Neural cell (in vitro differentiated cells): ENCODE measurements around the gene PCGF3. TPM values are rescaled to one million over a fixed set of nuclear protein-coding genes. Genes with fewer than 3 reads are reported as not detected.

Experiments used
- H2AFZ ChIP-seq: fragments of 200-600, 300-800 bp; sonication (generic), shearing (Covaris generic); 2 replicates; pipeline ENCODE4 v1.6.0; 2014; ENCODE audit warnings: low read depth, mild to moderate bottlenecking, antibody characterized with exemption, low read length, moderate library complexity
- H3F3A ChIP-seq: fragments of 200-600 bp; shearing (Covaris generic); 2 replicates; pipeline ENCODE4 v1.6.1; 2016; ENCODE audit warnings: mild to moderate bottlenecking, moderate library complexity, mixed read lengths, antibody characterized with exemption, low read length; ENCODE audit not compliant: insufficient read depth, poor library complexity, severe bottlenecking
- H3K27ac ChIP-seq: fragments of 200-600, 300-800 bp; sonication (generic), shearing (Covaris generic); 2 replicates; pipeline ENCODE4 v1.5.1; 2014; ENCODE audit warnings: mild to moderate bottlenecking, low read length, moderate library complexity
- H3K27me3 ChIP-seq: fragments of 300-800, 200-600 bp; sonication (generic), shearing (Covaris generic); 2 replicates; pipeline ENCODE4 v1.6.0; 2014; ENCODE audit warnings: mild to moderate bottlenecking, low read depth, low read length, moderate library complexity; ENCODE audit not compliant: insufficient read depth
- H3K36me3 ChIP-seq: fragments of 300-800, 200-600 bp; sonication (generic), shearing (Covaris generic); 2 replicates; pipeline ENCODE4 v1.5.1; 2014; ENCODE audit warnings: mild to moderate bottlenecking, antibody characterized with exemption, low read length, moderate library complexity; ENCODE audit not compliant: insufficient read depth
- H3K4me2 ChIP-seq: fragments of 300-800, 200-600 bp; sonication (generic), shearing (Covaris generic); 2 replicates; pipeline ENCODE4 v1.6.0; 2014; ENCODE audit warnings: mild to moderate bottlenecking, low read length
- H3K4me3 ChIP-seq: fragments of 300-800, 200-600 bp; sonication (generic), shearing (Covaris generic); 2 replicates; pipeline ENCODE4 v1.5.1; 2014; ENCODE audit warnings: mild to moderate bottlenecking, low read length, moderate library complexity
- H3K79me2 ChIP-seq: fragments of 200-600 bp; shearing (Covaris generic); replicated peaks from 2 replicates; pipeline ENCODE4 v1.6.0; 2014; ENCODE audit warnings: mild to moderate bottlenecking, low read length, moderate library complexity; ENCODE audit not compliant: insufficient read depth
- H3K9ac ChIP-seq: fragments of 300-800, 200-600 bp; sonication (generic), shearing (Covaris generic); 2 replicates; pipeline ENCODE4 v1.6.1; 2016; ENCODE audit warnings: mild to moderate bottlenecking, low read length, mixed read lengths
- H3K9me2 ChIP-seq: fragments of 200-600 bp; shearing (Covaris generic); 2 replicates; pipeline ENCODE4 v1.6.1; 2016; ENCODE audit warnings: mild to moderate bottlenecking, low read length, mixed read lengths; ENCODE audit not compliant: insufficient read depth
- H3K9me3 ChIP-seq: fragments of 200-600, 300-800 bp; sonication (generic), shearing (Covaris generic); 2 replicates; pipeline ENCODE4 v1.6.1; 2016; ENCODE audit warnings: mild to moderate bottlenecking, mixed run types, low read length, moderate library complexity, mixed read lengths
- H4K20me1 ChIP-seq: fragments of 200-600 bp; shearing (Covaris generic); 2 replicates; pipeline ENCODE4 v1.6.1; 2016; ENCODE audit warnings: mild to moderate bottlenecking, mixed run types; ENCODE audit not compliant: insufficient read depth
- EP300 ChIP-seq: fragments of 450-650 bp; conservative IDR thresholded peaks from 2 replicates; pipeline ENCODE4 v1.6.1; 2014; ENCODE audit warnings: antibody characterized with exemption, mild to moderate bottlenecking, moderate library complexity; ENCODE audit not compliant: poor library complexity, severe bottlenecking
- EZH2 ChIP-seq: fragments of 200-600, 300-800 bp; shearing (Covaris generic), sonication (generic); IDR thresholded peaks from 2 replicates; pipeline ENCODE4 v1.6.1; 2014; ENCODE audit warnings: antibody characterized with exemption, low read length, borderline replicate concordance, mild to moderate bottlenecking; ENCODE audit not compliant: insufficient read depth, poor library complexity, severe bottlenecking
- MXI1 ChIP-seq: fragments of 450-650 bp; conservative IDR thresholded peaks from 2 replicates; pipeline ENCODE4 v1.6.1; 2014; ENCODE audit warnings: antibody characterized with exemption, mild to moderate bottlenecking; ENCODE audit not compliant: poor library complexity, severe bottlenecking
- POLR2AphosphoS5 ChIP-seq: IDR thresholded peaks from 2 replicates; pipeline ENCODE4 v1.6.1; 2012
- RAD21 ChIP-seq: fragments of 450-650 bp; conservative IDR thresholded peaks from 2 replicates; pipeline ENCODE4 v1.6.1; 2014; ENCODE audit warnings: antibody characterized with exemption, mild to moderate bottlenecking, moderate library complexity
- REST ChIP-seq: IDR thresholded peaks from 2 replicates; pipeline ENCODE4 v1.6.1; 2012; ENCODE audit warnings: borderline replicate concordance
- SMC3 ChIP-seq: fragments of 450-650 bp; conservative IDR thresholded peaks from 2 replicates; pipeline ENCODE4 v1.6.1; 2014; ENCODE audit warnings: antibody characterized with exemption, mild to moderate bottlenecking, moderate library complexity; ENCODE audit not compliant: poor library complexity
- TAF1 ChIP-seq: IDR thresholded peaks from 2 replicates; pipeline ENCODE4 v1.6.1; 2012; ENCODE audit warnings: low read depth
- polyA plus RNA-seq: library from polyadenylated mRNA; depleted of rRNA; stranded (reverse); fragments of >200 nt; gene quantifications from 2 replicates; pipeline ENCODE4 v1.2.3, GENCODE V29; 2014
- TF ChIP-seq, protein P1 (sequence below): fragments of 450-650 bp; IDR thresholded peaks from 2 replicates; pipeline ENCODE4 v1.5.1; 2014; ENCODE audit warnings: antibody characterized with exemption, mild to moderate bottlenecking, moderate library complexity; ENCODE audit not compliant: poor library complexity, severe bottlenecking

PCGF3 gene
- polyA plus RNA-seq, 1 donor from 2014 or later, result 117 TPM

DNA sequence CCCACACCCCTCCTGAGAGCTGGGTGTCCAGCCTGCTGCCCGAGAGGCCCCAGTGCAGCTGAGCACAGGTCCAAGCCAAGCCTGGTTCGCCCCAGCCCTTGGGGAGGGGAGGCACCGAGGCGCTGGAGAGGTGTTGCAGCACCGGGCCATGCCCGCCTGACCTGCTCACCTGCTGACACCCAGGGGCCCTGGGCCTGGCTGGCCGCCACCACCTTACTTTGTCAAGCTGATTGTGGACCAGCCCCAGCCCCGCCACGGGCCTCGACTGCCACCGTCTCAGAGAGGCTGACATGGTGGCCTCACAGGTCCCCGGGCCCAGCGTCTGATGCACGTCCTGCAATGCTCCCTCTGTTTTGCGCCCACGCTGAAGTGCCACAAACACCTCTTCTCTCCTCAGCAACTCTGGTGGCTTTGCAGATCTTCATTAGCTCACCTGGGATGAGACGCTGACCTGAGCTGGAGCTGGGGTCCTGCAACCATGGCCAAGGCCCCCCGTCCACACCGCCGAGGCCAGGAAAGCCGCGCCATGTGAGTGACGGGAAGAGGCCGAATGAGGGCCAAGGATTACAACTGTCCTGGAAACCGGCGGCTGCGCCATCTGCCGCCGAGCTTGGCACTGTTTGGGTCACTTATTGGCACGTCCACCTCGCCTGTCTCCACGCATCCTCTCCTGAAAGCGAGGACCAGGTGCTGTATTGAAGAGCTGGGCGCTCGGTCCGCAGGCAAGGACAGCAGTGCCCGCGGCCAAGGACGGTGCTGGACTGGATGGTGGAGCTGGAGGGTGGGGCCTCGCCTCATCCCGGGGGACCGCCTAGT lies 112.7 kb downstream of the PCGF3 start:
- Histone ChIP-seq H3K4me3 (no peak overlapping the region), H2AFZ (no peak overlapping the region), H3F3A (no peaks in the 10 kb centered on the region), H4K20me1 (no peaks in the 10 kb centered on the region), H3K36me3 (no peaks in the 10 kb centered on the region), H3K79me2 (no peaks in the 10 kb centered on the region), H3K27ac (no peak overlapping the region), H3K27me3 (peaks cover 12% of the 10 kb centered on the region), H3K4me2 (no peak overlapping the region), H3K9me2 (no peaks in the 10 kb centered on the region), H3K9ac (no peak overlapping the region), H3K9me3 (no peaks in the 10 kb centered on the region)
- no peak for TF ChIP-seq MXI1
- TF ChIP-seq EZH2, result no peak
- no peak for TF ChIP-seq RAD21
- no peak for TF ChIP-seq REST
- TF ChIP-seq, protein P1, sequence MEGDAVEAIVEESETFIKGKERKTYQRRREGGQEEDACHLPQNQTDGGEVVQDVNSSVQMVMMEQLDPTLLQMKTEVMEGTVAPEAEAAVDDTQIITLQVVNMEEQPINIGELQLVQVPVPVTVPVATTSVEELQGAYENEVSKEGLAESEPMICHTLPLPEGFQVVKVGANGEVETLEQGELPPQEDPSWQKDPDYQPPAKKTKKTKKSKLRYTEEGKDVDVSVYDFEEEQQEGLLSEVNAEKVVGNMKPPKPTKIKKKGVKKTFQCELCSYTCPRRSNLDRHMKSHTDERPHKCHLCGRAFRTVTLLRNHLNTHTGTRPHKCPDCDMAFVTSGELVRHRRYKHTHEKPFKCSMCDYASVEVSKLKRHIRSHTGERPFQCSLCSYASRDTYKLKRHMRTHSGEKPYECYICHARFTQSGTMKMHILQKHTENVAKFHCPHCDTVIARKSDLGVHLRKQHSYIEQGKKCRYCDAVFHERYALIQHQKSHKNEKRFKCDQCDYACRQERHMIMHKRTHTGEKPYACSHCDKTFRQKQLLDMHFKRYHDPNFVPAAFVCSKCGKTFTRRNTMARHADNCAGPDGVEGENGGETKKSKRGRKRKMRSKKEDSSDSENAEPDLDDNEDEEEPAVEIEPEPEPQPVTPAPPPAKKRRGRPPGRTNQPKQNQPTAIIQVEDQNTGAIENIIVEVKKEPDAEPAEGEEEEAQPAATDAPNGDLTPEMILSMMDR, result no peak
- no peak for TF ChIP-seq POLR2AphosphoS5
- TF ChIP-seq SMC3, result no peak
- no peak for TF ChIP-seq TAF1

- Histone ChIP-seq H2AFZ (no peak overlapping the region), H3F3A (no peaks in the 10 kb centered on the region), H3K4me3 (no peak overlapping the region), H4K20me1 (no peaks in the 10 kb centered on the region), H3K9ac (no peak overlapping the region), H3K9me2 (no peaks in the 10 kb centered on the region), H3K36me3 (no peaks in the 10 kb centered on the region), H3K79me2 (no peaks in the 10 kb centered on the region), H3K27ac (no peak overlapping the region), H3K4me2 (no peak overlapping the region), H3K27me3 (peaks cover 20% of the 10 kb centered on the region), H3K9me3 (no peaks in the 10 kb centered on the region)
- TF ChIP-seq MXI1, result no peak
- no peak for TF ChIP-seq EP300
- TF ChIP-seq REST, result no peak
- TF ChIP-seq EZH2, result no peak
- TF ChIP-seq TAF1, result no peak
- TF ChIP-seq RAD21, result no peak
- TF ChIP-seq, protein P1, result no peak
- no peak for TF ChIP-seq POLR2AphosphoS5
- TF ChIP-seq SMC3, result no peak
Measured at GRCh38 chr4:819401-820229, 114.0 kb downstream of the PCGF3 start.
